Measurements from ENCODE around the gene FXYD6. TPM values are rescaled to one million over a fixed set of nuclear protein-coding genes. Genes with fewer than 3 reads are reported as not detected.

The FXYD6 gene
- total RNA-seq, 1 experiment from 2014 or later: not detected

GRCh38 chr11:117903505-117904382 is 27.3 kb upstream of the FXYD6 start:
- no peak overlapping the region for H3K4me2 ChIP-seq (ENCODE audit: low read length)
- no peaks in the 10 kb centered on the region for H3K79me2 ChIP-seq (ENCODE audit: low read length)
- no peak overlapping the region for H3K9ac ChIP-seq (ENCODE audit: low read length)
- no peak for TF ChIP-seq EZH2phosphoT487 (IDR thresholded peaks at IDR 0.05; ENCODE audit: borderline replicate concordance, low read length)
- TF ChIP-seq CTCF (conservative IDR thresholded peaks at IDR 0.05; ENCODE audit: low read depth, low read length): no peak
- TF ChIP-seq EZH2 (IDR thresholded peaks at IDR 0.05; ENCODE audit: low read length, unreplicated experiment): no peak
- no peaks in the 10 kb centered on the region for H4K20me1 ChIP-seq (ENCODE audit: low read length)
- intact Hi-C loops (cut with micrococcal nuclease): no loop called here
- ChIA-PET POLR2A (ENCODE audit: unreplicated experiment) (no interaction called here), CTCF (no interaction called here)
- no TSS peak for BruUV-seq (replicated peaks)
- H3K4me1 ChIP-seq (ENCODE audit: insufficient read depth, low read length): peaks cover 5% of the 10 kb centered on the region
- no peak overlapping the region for H3K27ac ChIP-seq (ENCODE audit: low read length)
- no peaks in the 10 kb centered on the region for H3K9me2 ChIP-seq (replicated peaks; ENCODE audit: low read length)
- no peaks in the 10 kb centered on the region for H3F3A ChIP-seq (ENCODE audit: low read length, unreplicated experiment)
- no peaks in the 10 kb centered on the region for H3K36me3 ChIP-seq (ENCODE audit: low read depth, low read length)
- peaks cover 71% of the 10 kb centered on the region for H3K27me3 ChIP-seq (ENCODE audit: low read length)
- H3K9me3 ChIP-seq (ENCODE audit: low read length): no peaks in the 10 kb centered on the region
- no peak for ATAC-seq
- no peak for DNase-seq
- no peak overlapping the region for H2AFZ ChIP-seq (ENCODE audit: low read length)
- H3K4me3 ChIP-seq (ENCODE audit: low read length): no peak overlapping the region

GRCh38 chr11:117902001-117902845 is 25.8 kb upstream of the FXYD6 start:
- no peaks in the 10 kb centered on the region for H3K79me2 ChIP-seq (ENCODE audit: low read length)
- DNase-seq: no peak
- POLR2A ChIA-PET (ENCODE audit: unreplicated experiment): no interaction called here

More at GRCh38 chr11:117902001-117902845, 25.8 kb upstream of the FXYD6 start:
- no peak overlapping the region for H2AFZ ChIP-seq (ENCODE audit: low read length)
- CTCF ChIA-PET: no interaction called here
- no peaks in the 10 kb centered on the region for H3K9me3 ChIP-seq (ENCODE audit: low read length)
- peaks cover 86% of the 10 kb centered on the region for H3K27me3 ChIP-seq (ENCODE audit: low read length)
- no peak overlapping the region for H3K27ac ChIP-seq (ENCODE audit: low read length)
- no peaks in the 10 kb centered on the region for H3K36me3 ChIP-seq (ENCODE audit: low read depth, low read length)
- H3K4me3 ChIP-seq (ENCODE audit: low read length): no peak overlapping the region
- no peak for TF ChIP-seq EZH2 (IDR thresholded peaks at IDR 0.05; ENCODE audit: low read length, unreplicated experiment)
- no peak for TF ChIP-seq EZH2phosphoT487 (IDR thresholded peaks at IDR 0.05; ENCODE audit: borderline replicate concordance, low read length)
- TF ChIP-seq CTCF (conservative IDR thresholded peaks at IDR 0.05; ENCODE audit: low read depth, low read length): no peak
- no peak overlapping the region for H3K4me2 ChIP-seq (ENCODE audit: low read length)
- no peaks in the 10 kb centered on the region for H3K9me2 ChIP-seq (replicated peaks; ENCODE audit: low read length)
- intact Hi-C loops (cut with micrococcal nuclease): no loop called here
- no peak overlapping the region for H3K9ac ChIP-seq (ENCODE audit: low read length)
- H3F3A ChIP-seq (ENCODE audit: low read length, unreplicated experiment): no peaks in the 10 kb centered on the region
- no TSS peak for BruUV-seq (replicated peaks)
- H3K4me1 ChIP-seq (ENCODE audit: insufficient read depth, low read length): no peaks in the 10 kb centered on the region
- no peaks in the 10 kb centered on the region for H4K20me1 ChIP-seq (ENCODE audit: low read length)
- ATAC-seq: no peak
